GM06990 (cell line): ENCODE results near the gene ADAM22.

ENCODE experiments used
- DNase-seq: peaks from one replicate; pipeline ENCODE4 v3.0.0-alpha.2; 2011; ENCODE audit not compliant: insufficient read length; ENCODE audit errors: extremely low read depth
- H3K27me3 ChIP-seq: replicated peaks from 2 replicates; pipeline ENCODE4 v1.6.0; 2011; ENCODE audit warnings: low read length; ENCODE audit not compliant: control insufficient read depth, insufficient read depth
- H3K36me3 ChIP-seq: 2 replicates; pipeline ENCODE4 v1.5.1; 2011; ENCODE audit warnings: low read length; ENCODE audit not compliant: control insufficient read depth, insufficient read depth
- H3K4me3 ChIP-seq: replicated peaks from 2 replicates; pipeline ENCODE4 v1.5.1; 2011; ENCODE audit warnings: low read depth, mild to moderate bottlenecking, control low read depth, low read length
- TF ChIP-seq, protein P1 (sequence below): IDR thresholded peaks from 2 replicates; pipeline ENCODE4 v1.5.1; 2011; ENCODE audit warnings: low read length, control low read depth, mild to moderate bottlenecking, inconsistent platforms; ENCODE audit not compliant: insufficient read depth, poor library complexity, severe bottlenecking

The ADAM22 gene

GRCh38 chr7:87982116-87982515 is 48.1 kb downstream of the ADAM22 start:
- no peaks in the 10 kb centered on the region; the same call in 1 of the 2 replicates for H3K36me3 ChIP-seq
- DNase-seq, result no peak
- TF ChIP-seq, protein P1, sequence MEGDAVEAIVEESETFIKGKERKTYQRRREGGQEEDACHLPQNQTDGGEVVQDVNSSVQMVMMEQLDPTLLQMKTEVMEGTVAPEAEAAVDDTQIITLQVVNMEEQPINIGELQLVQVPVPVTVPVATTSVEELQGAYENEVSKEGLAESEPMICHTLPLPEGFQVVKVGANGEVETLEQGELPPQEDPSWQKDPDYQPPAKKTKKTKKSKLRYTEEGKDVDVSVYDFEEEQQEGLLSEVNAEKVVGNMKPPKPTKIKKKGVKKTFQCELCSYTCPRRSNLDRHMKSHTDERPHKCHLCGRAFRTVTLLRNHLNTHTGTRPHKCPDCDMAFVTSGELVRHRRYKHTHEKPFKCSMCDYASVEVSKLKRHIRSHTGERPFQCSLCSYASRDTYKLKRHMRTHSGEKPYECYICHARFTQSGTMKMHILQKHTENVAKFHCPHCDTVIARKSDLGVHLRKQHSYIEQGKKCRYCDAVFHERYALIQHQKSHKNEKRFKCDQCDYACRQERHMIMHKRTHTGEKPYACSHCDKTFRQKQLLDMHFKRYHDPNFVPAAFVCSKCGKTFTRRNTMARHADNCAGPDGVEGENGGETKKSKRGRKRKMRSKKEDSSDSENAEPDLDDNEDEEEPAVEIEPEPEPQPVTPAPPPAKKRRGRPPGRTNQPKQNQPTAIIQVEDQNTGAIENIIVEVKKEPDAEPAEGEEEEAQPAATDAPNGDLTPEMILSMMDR, result no peak
- H3K27me3 ChIP-seq, result no peaks in the 10 kb centered on the region
- no peak overlapping the region for H3K4me3 ChIP-seq

GRCh38 chr7:87984088-87984487 is 50.0 kb downstream of the ADAM22 start:
- no peak for DNase-seq
- TF ChIP-seq, protein P1, result no peak
- Histone ChIP-seq H3K4me3 (no peak overlapping the region), H3K36me3 (no peaks in the 10 kb centered on the region; the same call in 1 of the 2 replicates), H3K27me3 (no peaks in the 10 kb centered on the region)

GRCh38 chr7:87993269-87993668 is 59.2 kb downstream of the ADAM22 start:
- no peak for DNase-seq
- H3K4me3 ChIP-seq, result no peak overlapping the region
- no peaks in the 10 kb centered on the region for H3K27me3 ChIP-seq
- H3K36me3 ChIP-seq, result peaks cover 2% of the 10 kb centered on the region; the same call in 1 of the 2 replicates
- TF ChIP-seq, protein P1, result no peak

DNA sequence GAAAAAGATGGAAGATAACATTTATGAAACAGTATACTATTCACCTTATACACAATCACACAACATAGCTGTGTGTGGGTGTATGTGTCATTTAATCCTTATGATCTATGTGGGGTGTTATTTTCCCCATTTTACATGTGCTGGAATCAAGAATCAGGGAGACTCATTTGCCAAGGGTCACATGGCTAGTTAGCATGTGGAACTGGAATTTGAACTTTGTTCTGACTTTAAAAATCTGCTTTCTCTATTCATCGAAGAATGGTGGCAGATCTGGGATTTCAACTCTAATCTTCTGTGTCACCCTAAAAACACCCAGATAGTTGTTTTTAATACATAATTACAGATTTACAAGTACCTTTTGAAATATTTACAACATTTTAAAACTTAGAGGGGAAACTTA is 65.2 kb downstream of the ADAM22 start:
- Histone ChIP-seq H3K27me3 (no peaks in the 10 kb centered on the region), H3K36me3 (peaks cover 2% of the 10 kb centered on the region; the same call in 1 of the 2 replicates), H3K4me3 (no peak overlapping the region)
- no peak for DNase-seq
- TF ChIP-seq, protein P1, result no peak

DNA sequence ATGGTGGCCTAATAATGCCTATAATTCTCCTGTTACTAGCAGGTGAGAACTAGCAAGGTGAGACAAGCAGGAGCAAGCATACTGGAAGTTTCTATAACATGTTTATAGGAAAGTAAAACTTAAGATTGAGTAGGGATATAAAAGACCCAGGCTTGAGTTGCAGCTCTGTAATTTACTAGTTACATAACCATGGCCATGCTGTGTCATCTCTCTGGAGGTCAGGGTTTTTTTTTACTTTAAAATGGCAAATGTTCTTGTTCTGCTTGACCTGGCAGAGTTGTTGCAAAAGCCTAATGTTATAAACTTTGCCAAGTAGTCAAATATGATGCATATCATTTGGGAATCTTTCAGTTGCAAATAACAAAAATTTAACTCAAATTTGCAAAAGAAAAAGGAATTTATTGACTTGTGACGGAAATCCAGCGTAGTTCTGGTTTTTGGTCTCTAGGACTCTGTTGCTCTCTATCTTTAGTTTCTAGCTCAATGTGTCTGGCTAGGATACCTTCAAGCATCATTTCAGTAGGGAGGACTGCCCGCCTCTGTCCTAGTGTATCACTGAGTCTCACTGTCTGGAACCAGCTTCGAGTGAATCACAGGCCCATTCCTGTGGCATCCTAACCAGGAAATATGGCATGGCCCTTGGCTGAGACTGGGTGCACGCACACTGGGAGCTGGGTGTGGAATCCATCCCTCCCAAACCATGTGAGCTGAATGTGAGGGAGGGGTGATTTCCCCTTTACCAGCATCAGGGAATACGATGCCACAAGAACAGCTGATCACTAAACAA is 67.9 kb downstream of the ADAM22 start:
- Histone ChIP-seq H3K36me3 (peaks cover 2% of the 10 kb centered on the region; the same call in 1 of the 2 replicates), H3K27me3 (no peaks in the 10 kb centered on the region), H3K4me3 (no peak overlapping the region)
- TF ChIP-seq, protein P1, result no peak
- no peak for DNase-seq
